DMS 273 (cell line): ENCODE data around the gene ST7.
"Not testable (repeated sequence)": the region's sequence is repeated elsewhere in the genome, so short reads cannot be mapped to it uniquely, and the experiment has no call there.

Source experiments
- DNase-seq: peaks from one replicate; lab custom pipeline; 2025; ENCODE audit not compliant: unreplicated experiment; lab: John Stamatoyannopoulos, UW

ST7 gene

GRCh38 chr7:116953372-116953905, at the start of gene ST7:
ST7 (plus strand) TSS chr7:116953501; CDS start chr7:116953541, 40 bp downstream.
- peak; percentile 95 for DNase-seq

- DNase-seq: peak; percentile 66
These were observed 46.9 kb upstream of the ST7 start for GRCh38 chr7:116906391-116906790.

GRCh38 chr7:116910383-116910782, 42.9 kb upstream of the ST7 start:
- DNase-seq: no peak

GRCh38 chr7:116911801-116912200, 41.5 kb upstream of the ST7 start:
- no peak for DNase-seq

GRCh38 chr7:116912269-116912909, 40.9 kb upstream of the ST7 start:
- DNase-seq: no peak

GRCh38 chr7:116918704-116919103, 34.6 kb upstream of the ST7 start:
- no peak for DNase-seq

GRCh38 chr7:116920359-116920758, 32.9 kb upstream of the ST7 start:
- no peak for DNase-seq

- no peak for DNase-seq
These were observed 30.8 kb upstream of the ST7 start for GRCh38 chr7:116922545-116922944.

- DNase-seq: no peak
These were observed 28.6 kb upstream of the ST7 start for GRCh38 chr7:116924741-116925140.

GRCh38 chr7:116929021-116929420, 24.3 kb upstream of the ST7 start:
- DNase-seq: no peak

GRCh38 chr7:116929914-116930913, 23.1 kb upstream of the ST7 start:
- DNase-seq: peak; percentile 94

- no peak for DNase-seq
These were observed 20.7 kb upstream of the ST7 start for GRCh38 chr7:116932566-116932965.

GRCh38 chr7:116933465-116933864, 19.8 kb upstream of the ST7 start:
- peak; percentile 26 for DNase-seq

- DNase-seq: no peak
These were observed 18.7 kb upstream of the ST7 start for GRCh38 chr7:116934580-116934979.

GRCh38 chr7:116936844-116937243, 16.5 kb upstream of the ST7 start:
- DNase-seq: not testable (repeated sequence)

GRCh38 chr7:116938678-116939077, 14.6 kb upstream of the ST7 start:
- no peak for DNase-seq

GRCh38 chr7:116940689-116941370, 12.5 kb upstream of the ST7 start:
- DNase-seq: no peak

GRCh38 chr7:116942504-116942903, 10.8 kb upstream of the ST7 start:
- DNase-seq: no peak

- no peak for DNase-seq
These were observed 4.4 kb upstream of the ST7 start for GRCh38 chr7:116948934-116949333.

GRCh38 chr7:116949941-116950801, 3.1 kb upstream of the ST7 start:
- DNase-seq: no peak
